ENCODE data around the gene CDC42EP3. TPM values are rescaled to one million over a fixed set of nuclear protein-coding genes. Genes with fewer than 3 reads are reported as not detected.

The CDC42EP3 gene
- total and polyA plus RNA-seq, 2 experiments from 2014 or later: 31.4 TPM

DNA sequence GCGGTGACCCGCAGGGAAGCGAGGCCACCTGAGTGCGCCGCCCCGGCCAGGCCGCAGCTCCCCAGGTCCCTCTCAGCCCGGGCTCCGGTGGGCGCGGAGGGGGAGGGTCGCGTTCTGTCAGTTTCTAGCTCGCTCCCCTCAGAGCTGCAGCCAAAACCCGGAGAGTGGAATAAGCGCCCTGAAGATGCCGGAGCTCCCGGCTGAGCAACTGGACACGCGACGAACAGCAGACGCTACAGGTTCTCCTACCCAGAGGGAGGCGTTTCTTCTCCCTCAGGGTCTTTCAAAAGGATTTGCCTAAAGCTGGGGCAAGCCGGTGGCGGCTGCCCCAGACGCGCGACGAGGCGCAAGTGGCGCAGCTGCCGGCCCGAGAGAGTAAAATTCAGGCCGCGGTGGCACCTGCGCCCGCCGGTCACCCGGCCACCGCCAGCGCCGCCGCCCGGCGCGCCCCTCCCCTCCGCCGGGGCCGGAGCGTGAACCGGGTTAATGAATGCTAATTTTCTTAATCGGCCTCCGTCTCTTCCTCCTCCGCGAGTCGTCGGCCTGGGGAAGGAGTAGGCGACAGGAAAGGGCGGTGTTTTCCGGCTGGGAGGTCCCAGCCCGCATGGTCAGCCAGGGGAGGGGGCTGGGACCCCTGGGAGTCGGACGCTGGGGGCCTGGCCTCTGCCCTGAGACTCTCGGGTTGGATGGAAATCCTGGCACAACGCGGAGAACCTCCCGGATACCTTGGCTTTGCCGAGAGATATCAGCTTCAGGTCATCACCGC, 845 bp upstream of the CDC42EP3 start:
- peak overlapping the region; percentile 77 for H3K4me3 Mint-ChIP-seq
- DNase-seq (ENCODE audit: low spot score) (peak; percentile 96), ATAC-seq (peak; percentile 71)
- Histone ChIP-seq H3F3A (replicated peaks; ENCODE audit: low read depth) (no peaks in the 10 kb centered on the region), H3K9me2 (ENCODE audit: insufficient read depth) (0 out of 2 replicates have a peak, but pooled peaks cover 3% of the 10 kb centered on the region), H3K4me1 (ENCODE audit: insufficient read depth) (peaks cover 68% of the 10 kb centered on the region), H3K79me2 (replicated peaks; ENCODE audit: insufficient read depth) (peaks cover 39% of the 10 kb centered on the region), H3K4me2 (peak overlapping the region; percentile 84), H4K20me1 (replicated peaks; ENCODE audit: insufficient read depth) (peaks cover 33% of the 10 kb centered on the region), H2AFZ (no peak overlapping the region), H3K27me3 (ENCODE audit: insufficient read depth) (peaks cover 8% of the 10 kb centered on the region), H3K36me3 (ENCODE audit: insufficient read depth) (no peaks in the 10 kb centered on the region), H3K4me3 (peak overlapping the region; percentile 95), H3K27ac (ENCODE audit: low read depth) (peak overlapping the region; percentile 75)
- no peaks in the 10 kb centered on the region; the same call in 1 of the 3 replicates for H3K9me3 Mint-ChIP-seq
- peak overlapping the region; percentile 80 for H3K27ac Mint-ChIP-seq
- H3K27me3 Mint-ChIP-seq (ENCODE audit: insufficient read depth, low read depth, poor library complexity): peaks cover 14% of the 10 kb centered on the region
- peaks cover 10% of the 10 kb centered on the region; the same call in 2 of the 3 replicates for H3K36me3 Mint-ChIP-seq (ENCODE audit: low read depth)
- peak; percentile 36; the same call in 1 of the 2 replicates for TF ChIP-seq CREB1 (CRISPR knock-in tag; IDR thresholded peaks at IDR 0.05; ENCODE audit: low read depth)
- TF ChIP-seq, protein P1, sequence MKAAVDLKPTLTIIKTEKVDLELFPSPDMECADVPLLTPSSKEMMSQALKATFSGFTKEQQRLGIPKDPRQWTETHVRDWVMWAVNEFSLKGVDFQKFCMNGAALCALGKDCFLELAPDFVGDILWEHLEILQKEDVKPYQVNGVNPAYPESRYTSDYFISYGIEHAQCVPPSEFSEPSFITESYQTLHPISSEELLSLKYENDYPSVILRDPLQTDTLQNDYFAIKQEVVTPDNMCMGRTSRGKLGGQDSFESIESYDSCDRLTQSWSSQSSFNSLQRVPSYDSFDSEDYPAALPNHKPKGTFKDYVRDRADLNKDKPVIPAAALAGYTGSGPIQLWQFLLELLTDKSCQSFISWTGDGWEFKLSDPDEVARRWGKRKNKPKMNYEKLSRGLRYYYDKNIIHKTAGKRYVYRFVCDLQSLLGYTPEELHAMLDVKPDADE (IDR thresholded peaks at IDR 0.05): peak; percentile 11; the same call in 1 of the 2 replicates
- TF ChIP-seq EZH2phosphoT487 (IDR thresholded peaks at IDR 0.05; ENCODE audit: unreplicated experiment): no peak
- peaks cover 69% of the 10 kb centered on the region for H3K4me1 Mint-ChIP-seq

GRCh38 chr2:37671816-37672103, 318 bp upstream of the CDC42EP3 start:
- peak overlapping the region; percentile 77 for H3K4me3 Mint-ChIP-seq
- Histone ChIP-seq H3K4me3 (peak overlapping the region; percentile 95), H3K27me3 (ENCODE audit: insufficient read depth) (peaks cover 8% of the 10 kb centered on the region), H3K36me3 (ENCODE audit: insufficient read depth) (no peaks in the 10 kb centered on the region), H3F3A (replicated peaks; ENCODE audit: low read depth) (no peaks in the 10 kb centered on the region), H4K20me1 (replicated peaks; ENCODE audit: insufficient read depth) (peaks cover 38% of the 10 kb centered on the region), H3K79me2 (replicated peaks; ENCODE audit: insufficient read depth) (peaks cover 44% of the 10 kb centered on the region), H3K4me2 (peak overlapping the region; percentile 84), H3K4me1 (ENCODE audit: insufficient read depth) (peaks cover 64% of the 10 kb centered on the region), H3K9me2 (ENCODE audit: insufficient read depth) (0 out of 2 replicates have a peak, but pooled peaks cover 3% of the 10 kb centered on the region), H3K27ac (ENCODE audit: low read depth) (peak overlapping the region; percentile 75), H2AFZ (no peak overlapping the region)
- peaks cover 11% of the 10 kb centered on the region; the same call in 2 of the 3 replicates for H3K36me3 Mint-ChIP-seq (ENCODE audit: low read depth)
- peak overlapping the region; percentile 80; the same call in 1 of the 2 replicates for H3K27ac Mint-ChIP-seq
- no peaks in the 10 kb centered on the region; the same call in 1 of the 3 replicates for H3K9me3 Mint-ChIP-seq
- no peak for DNase-seq (ENCODE audit: low spot score)
- peaks cover 66% of the 10 kb centered on the region for H3K4me1 Mint-ChIP-seq
- peaks cover 14% of the 10 kb centered on the region for H3K27me3 Mint-ChIP-seq (ENCODE audit: insufficient read depth, low read depth, poor library complexity)
- TF ChIP-seq POLR2AphosphoS5 (IDR thresholded peaks at IDR 0.05; ENCODE audit: low read depth) (0 out of 2 replicates have a peak, but pooled peaks have one; percentile 61), CREB1 (CRISPR knock-in tag; IDR thresholded peaks at IDR 0.05; ENCODE audit: low read depth) (no peak)
- peak; percentile 6 for ATAC-seq

DNA sequence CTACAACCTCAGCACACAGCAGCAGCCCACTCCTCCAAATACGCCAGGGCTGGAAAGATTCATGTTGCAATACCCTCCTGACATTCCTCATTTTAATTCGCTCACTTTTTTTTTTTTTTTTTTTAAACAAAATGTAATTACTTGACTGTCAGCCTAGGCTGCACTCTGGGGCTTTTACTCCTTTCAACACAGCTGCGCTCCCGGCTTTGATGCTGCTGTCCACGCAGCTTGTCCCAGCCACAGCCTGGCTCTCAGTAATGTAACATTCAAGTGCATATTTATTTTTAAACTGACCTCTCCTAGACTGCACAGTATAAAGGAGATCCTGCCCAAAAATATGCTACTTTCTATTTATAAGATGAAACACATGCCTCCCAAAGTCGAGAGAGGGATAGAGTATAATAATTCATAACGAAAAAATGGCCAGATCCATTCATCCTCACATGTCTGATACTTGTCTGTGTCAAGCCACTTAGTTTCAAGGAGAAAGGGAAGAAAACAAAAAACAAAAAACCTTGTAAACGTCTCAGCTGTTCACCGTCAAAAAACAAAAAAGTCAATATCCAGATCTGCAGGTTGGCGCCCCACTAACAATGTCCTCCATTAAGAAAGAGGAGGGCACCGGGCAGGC, 949 bp downstream of the CDC42EP3 start:
- Histone ChIP-seq H3K9me2 (ENCODE audit: insufficient read depth) (0 out of 2 replicates have a peak, but pooled peaks cover 3% of the 10 kb centered on the region), H4K20me1 (replicated peaks; ENCODE audit: insufficient read depth) (peaks cover 51% of the 10 kb centered on the region), H3K4me2 (peak overlapping the region; percentile 98), H3K4me3 (peak overlapping the region; percentile 95), H3K27me3 (ENCODE audit: insufficient read depth) (peaks cover 8% of the 10 kb centered on the region), H2AFZ (no peak overlapping the region), H3K4me1 (ENCODE audit: insufficient read depth) (peaks cover 55% of the 10 kb centered on the region), H3F3A (replicated peaks; ENCODE audit: low read depth) (no peaks in the 10 kb centered on the region), H3K36me3 (ENCODE audit: insufficient read depth) (no peaks in the 10 kb centered on the region), H3K27ac (ENCODE audit: low read depth) (no peak overlapping the region), H3K79me2 (replicated peaks; ENCODE audit: insufficient read depth) (peaks cover 57% of the 10 kb centered on the region)
- peaks cover 62% of the 10 kb centered on the region for H3K4me1 Mint-ChIP-seq
- peaks cover 16% of the 10 kb centered on the region; the same call in 2 of the 3 replicates for H3K36me3 Mint-ChIP-seq (ENCODE audit: low read depth)
- no peaks in the 10 kb centered on the region; the same call in 1 of the 3 replicates for H3K9me3 Mint-ChIP-seq
- peaks cover 14% of the 10 kb centered on the region for H3K27me3 Mint-ChIP-seq (ENCODE audit: insufficient read depth, low read depth, poor library complexity)
- H3K4me3 Mint-ChIP-seq: peak overlapping the region; percentile 89
- H3K27ac Mint-ChIP-seq: no peak overlapping the region
- no peak for ATAC-seq
- no peak for DNase-seq (ENCODE audit: low spot score)
- TF ChIP-seq, protein P2, sequence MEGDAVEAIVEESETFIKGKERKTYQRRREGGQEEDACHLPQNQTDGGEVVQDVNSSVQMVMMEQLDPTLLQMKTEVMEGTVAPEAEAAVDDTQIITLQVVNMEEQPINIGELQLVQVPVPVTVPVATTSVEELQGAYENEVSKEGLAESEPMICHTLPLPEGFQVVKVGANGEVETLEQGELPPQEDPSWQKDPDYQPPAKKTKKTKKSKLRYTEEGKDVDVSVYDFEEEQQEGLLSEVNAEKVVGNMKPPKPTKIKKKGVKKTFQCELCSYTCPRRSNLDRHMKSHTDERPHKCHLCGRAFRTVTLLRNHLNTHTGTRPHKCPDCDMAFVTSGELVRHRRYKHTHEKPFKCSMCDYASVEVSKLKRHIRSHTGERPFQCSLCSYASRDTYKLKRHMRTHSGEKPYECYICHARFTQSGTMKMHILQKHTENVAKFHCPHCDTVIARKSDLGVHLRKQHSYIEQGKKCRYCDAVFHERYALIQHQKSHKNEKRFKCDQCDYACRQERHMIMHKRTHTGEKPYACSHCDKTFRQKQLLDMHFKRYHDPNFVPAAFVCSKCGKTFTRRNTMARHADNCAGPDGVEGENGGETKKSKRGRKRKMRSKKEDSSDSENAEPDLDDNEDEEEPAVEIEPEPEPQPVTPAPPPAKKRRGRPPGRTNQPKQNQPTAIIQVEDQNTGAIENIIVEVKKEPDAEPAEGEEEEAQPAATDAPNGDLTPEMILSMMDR (conservative IDR thresholded peaks at IDR 0.05; ENCODE audit: low read depth in 2 of 2): no peak
- no peak for TF ChIP-seq NANOG (IDR thresholded peaks at IDR 0.05; ENCODE audit: borderline replicate concordance)
- TF ChIP-seq JUNB (IDR thresholded peaks at IDR 0.05; ENCODE audit: unreplicated experiment): no peak
- TF ChIP-seq, protein P1 (IDR thresholded peaks at IDR 0.05): no peak
- no peak for TF ChIP-seq CREB1 (CRISPR knock-in tag; IDR thresholded peaks at IDR 0.05; ENCODE audit: low read depth)
- TF ChIP-seq REST (IDR thresholded peaks at IDR 0.05; ENCODE audit: unreplicated experiment): no peak
- no peak for TF ChIP-seq ZNF114 (CRISPR knock-in tag; IDR thresholded peaks at IDR 0.05)
